T-helper 2 cell (primary cell): ENCODE data around the gene TMEM106B.
"Not testable (repeated sequence)": the region's sequence is repeated elsewhere in the genome, so short reads cannot be mapped to it uniquely, and the experiment has no call there.

Experiments
- DNase-seq, 5 experiments: peaks; one replicate each; pipeline versions ENCODE4 v3.0.0 to v3.0.0-alpha.2; 2012 to 2022
- total RNA-seq, 2 donors: gene quantifications; one replicate each; lab custom pipeline; 2026; lab: John Stamatoyannopoulos, UW

Gene TMEM106B
- total RNA-seq = 34.6 to 76.0 reads per million in 2 donors

DNA sequence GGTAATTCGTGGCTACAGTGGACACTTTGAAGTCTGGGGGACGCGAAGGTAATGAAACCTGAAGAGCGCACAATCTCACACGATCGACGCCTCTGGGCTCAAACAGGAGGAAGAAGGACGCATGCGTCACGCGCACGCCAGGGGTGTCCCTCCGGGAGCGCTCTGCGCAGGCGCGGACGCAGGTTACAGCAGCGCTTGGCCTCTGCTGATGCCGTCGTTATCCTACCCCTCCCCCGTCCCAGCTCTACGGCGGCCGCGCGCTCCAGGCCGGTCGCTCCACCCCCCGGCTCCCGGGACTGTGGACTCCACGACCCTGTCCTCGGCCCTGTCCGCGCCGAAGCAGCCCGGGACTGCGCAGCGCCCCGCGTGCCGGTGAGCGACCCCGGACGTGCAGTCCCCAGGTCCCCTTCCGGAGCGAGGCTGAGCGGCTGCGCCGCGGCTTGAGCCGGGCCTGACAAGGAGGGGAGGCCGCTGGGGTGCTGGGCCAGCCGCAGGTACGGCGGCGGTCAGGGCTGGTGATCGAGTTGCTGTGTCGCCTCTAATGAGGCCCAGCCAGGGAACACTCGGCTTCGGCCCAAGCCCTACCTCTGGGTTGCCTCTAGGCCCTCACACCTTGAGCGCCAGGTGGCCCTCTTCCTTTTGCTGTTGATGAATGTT, at the start of gene TMEM106B:
TSS of gene TMEM106B (plus strand) at position 241 of the 657 bp plus-strand sequence. CDS start 3,517 bp downstream, outside the sequence.
- DNase-seq = peak; percentile 95 to 99 (median 98)

DNA sequence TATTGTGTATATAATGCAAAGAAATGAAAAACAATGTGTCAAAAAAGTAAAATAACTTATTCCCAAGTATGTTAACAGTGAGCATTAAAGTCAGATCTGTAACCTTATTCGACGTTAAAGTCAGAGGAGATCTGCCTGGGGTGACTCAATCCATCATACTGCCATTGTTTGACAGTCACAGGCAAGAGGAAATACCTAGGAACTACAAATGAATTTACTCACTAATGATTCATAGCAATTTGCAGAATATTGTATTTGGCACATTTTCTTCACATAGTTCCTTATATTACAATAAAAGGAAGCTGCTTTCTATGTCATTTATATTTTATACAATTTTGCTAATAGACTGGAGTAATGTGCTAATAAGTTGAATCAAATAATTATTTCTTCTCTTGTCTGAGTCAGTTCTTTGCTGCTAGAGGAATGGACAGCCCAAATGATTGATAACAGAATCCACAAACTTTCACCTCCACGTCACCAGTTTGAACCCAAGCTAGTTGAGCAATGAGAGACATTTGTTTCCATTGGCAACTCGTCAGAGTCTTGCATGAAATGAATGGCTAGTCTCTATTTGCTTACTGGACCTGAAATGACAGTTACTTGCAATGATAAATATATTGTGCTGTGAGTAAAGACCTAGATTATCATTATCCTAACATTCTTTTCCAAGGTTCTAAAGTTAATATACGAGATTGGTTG, 48.5 kb upstream of the TMEM106B start:
- no peak for DNase-seq

DNA sequence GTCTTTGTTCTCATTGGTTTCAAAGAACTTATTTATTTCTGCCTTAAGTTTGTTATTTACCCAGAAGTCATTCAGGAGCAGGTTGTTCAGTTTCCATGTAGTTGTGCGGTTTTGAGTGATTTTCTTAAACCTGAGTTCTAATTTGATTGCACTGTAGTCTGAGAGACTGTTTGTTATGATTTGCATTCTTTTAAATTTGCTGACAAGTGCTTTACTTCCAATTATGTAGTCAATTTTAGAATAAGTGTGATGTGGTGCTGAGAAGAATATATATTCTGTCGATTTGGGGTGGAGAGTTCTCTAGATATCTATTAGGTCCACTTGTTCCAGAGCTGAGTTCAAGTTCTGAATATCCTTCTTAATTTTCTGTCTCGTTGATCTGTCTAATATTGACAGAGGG, 43.0 kb upstream of the TMEM106B start:
- not testable (repeated sequence) for DNase-seq

DNA sequence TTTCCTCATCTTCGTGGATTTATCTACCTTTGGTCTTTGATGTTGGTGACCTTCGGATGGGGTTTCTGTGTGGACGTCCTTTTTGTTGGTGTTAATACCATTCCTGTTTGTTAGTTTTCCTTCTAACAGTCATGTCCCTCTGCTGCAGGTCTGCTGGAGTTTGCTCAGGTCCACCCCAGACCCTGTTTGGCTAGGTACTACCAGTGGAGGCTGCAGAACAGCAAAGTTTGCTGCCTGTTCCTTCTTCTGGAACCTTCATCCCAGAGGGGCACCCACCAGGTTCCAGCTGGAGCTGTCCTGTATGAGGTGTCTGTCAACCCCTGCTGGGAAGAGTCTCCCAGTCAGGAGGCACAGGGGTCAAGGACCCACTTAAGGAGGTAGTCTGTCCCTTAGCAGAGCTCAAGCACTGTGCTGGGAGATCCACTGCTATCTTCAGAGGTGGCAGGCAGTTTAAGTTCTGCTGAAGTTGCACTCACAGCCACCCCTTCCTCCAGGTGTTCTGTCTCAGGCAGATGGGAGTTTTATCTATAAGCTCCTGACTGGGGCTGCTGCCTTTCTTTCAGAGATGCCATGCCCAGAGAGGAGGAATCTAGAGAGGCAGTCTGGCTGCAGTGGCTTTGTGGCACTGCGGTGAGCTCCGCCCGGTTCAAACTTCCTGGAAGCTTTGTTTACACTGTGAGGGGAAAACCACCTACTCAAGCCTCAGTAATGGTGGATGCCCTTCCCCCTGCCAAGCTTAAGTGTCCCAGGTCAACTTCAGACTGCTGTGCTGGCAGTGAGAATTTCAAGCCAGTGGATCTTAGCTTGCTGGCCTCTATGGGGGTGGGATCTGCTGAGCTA, 40.9 kb upstream of the TMEM106B start:
- DNase-seq = peak in 3 of 5 experiments; percentile 2 to 83 (median 38)

DNA sequence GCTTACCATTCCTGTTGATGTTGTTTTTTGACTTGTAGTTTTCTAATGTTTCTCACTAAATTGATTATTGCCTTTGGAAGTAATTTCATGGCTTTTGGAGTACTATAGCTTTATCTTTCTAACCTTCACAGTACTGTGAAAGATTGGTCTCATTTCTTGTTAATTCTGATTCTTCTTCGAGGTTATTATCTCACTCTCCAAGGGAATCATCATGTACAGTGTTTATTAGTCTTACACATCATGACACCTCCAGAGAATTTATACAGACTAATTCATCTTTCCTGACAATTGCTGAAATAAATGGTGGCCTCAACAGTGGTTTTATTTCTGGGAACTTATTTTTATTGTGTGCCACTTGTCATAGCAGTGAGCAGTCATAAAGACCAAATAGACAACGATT, 37.4 kb upstream of the TMEM106B start:
- no peak for DNase-seq

GRCh38 chr7:12174931-12175330, 36.2 kb upstream of the TMEM106B start:
- DNase-seq = no peak

GRCh38 chr7:12178317-12178716, 32.8 kb upstream of the TMEM106B start:
- DNase-seq = no peak

DNA sequence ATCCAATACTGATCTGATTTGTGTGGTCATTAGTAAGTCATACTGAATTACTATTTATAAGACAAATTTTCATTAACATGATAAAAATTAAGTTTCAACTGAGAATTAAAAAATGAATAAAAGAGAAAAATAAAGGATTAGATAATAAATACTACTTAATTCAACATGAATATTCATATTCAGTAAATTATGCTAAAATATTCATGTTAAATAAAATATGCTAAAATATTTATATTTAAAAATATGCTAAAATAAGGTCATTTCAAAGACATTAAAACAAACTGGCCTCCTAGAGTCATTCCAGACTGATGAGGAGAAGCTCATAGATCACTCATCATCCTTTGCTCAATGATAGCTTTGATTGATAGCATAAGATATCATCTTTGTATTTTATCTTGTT, 16.7 kb upstream of the TMEM106B start:
- no peak for DNase-seq

DNA sequence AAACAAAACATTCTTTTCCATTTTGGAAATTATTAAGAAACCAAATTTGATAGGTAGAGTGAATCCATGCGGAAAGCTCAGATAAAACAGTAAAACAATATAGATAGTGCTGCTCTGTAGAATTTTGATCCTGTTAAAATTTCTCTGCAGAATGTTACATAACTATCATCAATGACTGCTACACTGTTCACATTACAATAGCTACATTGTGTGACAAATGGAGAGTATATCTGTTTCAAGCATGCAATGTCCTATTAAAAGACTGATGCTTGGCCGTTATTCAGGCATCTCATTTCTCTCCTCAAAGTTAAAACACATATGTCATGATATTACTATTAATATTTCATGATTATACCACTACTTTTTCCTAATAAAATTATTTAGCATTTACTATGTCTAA, 14.7 kb upstream of the TMEM106B start:
- DNase-seq = no peak

- no peak for DNase-seq
Measured at GRCh38 chr7:12199363-12199762, 11.7 kb upstream of the TMEM106B start.

- peak in 1 of 5 experiments; percentile 11 for DNase-seq
Measured at GRCh38 chr7:12207046-12207445, 4.0 kb upstream of the TMEM106B start.

DNA sequence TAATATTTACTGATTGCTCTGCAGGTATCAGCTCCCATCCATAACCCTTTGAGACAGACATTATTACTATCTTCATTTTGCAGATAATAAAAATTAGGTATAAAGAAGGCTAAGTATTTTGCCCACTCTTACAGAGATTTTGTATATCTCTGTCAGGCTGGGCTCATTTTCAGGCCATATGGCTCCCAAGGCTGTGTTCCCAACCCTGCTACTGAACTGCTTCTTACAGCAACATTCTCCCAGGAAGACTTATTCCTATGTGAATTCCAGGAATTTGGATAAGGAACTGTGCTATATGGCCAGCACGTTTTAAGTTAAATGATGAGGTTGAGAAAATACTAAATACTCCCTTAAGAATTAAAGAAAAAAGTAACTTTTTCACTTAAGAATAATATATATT, 1.9 kb upstream of the TMEM106B start:
- no peak for DNase-seq

- DNase-seq = peak in 1 of 5 experiments; percentile 21
Measured at GRCh38 chr7:12210179-12211053, 678 bp upstream of the TMEM106B start.

DNA sequence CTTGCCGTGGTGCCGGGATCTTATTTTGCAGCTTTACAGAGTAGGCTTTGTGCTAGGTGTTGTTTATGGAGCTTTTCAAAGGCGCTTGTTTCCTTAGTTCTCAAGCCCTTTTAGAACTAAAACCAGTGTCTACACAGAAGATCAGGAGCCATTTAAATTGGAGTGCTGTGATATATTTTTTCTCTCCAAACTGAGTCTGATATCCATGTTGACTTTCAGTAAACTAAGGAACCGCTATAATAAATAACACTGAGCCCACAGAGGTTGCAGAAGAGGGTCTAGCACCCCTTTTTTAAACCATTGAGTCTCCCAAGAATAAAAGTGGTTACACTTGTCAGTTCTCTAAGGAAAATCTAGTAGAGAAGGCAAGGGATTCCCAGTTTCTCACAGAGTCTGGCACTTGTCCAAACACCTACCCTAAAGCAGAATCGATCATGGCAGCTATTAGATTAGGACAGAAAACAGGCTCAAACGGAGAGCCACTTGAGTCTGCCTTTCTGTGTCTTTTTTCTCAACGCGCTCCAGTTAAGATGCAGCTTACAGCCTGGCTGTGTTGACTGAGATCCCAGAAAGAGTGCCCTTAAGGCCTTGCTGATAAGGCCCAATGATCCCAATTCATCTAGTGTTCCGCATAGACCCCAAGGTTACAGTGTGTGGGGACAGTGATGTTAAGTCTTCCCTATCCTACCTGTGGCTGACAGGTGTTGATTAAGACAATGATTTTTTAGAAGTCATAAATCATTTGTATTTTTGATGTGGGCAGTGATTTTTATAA, 804 bp downstream of the TMEM106B start:
- peak in 2 of 5 experiments; percentile 8 to 13 for DNase-seq

DNA sequence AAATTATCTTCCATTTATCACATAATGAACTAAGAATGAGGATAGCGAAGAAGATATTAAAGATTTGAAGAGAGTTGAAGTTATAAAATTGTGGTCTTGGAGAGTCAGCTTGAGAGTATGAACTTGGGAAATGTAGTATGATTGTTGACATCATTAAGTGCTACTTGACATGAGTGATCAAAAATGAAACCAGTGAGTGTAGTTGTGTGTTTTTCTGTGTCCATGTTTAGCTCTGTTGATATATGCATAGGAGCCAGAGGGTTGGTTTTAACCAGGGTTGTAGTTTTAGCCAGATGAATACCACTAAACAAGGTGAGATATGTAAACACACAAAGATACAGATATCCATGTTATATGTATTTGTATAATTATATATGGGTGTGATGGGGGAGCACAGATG, 6.2 kb downstream of the TMEM106B start:
- peak in 1 of 5 experiments; percentile 37 for DNase-seq

- DNase-seq = no peak
Measured at GRCh38 chr7:12220389-12221046, 9.4 kb downstream of the TMEM106B start.

DNA sequence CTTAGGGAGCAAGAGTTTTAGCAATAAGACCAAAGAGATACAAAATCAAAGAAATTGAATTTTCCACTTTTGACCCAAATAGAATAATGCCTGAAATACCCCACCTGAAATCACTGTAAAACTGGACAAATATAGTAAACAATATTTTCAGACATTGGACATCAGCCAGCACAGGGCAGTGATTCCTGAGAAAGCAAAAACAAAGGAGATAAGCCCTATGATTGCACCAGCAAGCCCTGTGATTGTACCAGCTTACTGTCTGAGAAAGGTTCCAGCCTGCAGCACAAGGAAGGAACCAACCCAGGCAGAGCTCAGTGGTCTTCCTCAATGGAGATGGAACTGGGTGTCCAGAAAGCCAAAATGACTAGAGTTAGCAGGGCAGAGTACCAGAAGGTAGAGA, 10.3 kb downstream of the TMEM106B start:
- no peak for DNase-seq

DNA sequence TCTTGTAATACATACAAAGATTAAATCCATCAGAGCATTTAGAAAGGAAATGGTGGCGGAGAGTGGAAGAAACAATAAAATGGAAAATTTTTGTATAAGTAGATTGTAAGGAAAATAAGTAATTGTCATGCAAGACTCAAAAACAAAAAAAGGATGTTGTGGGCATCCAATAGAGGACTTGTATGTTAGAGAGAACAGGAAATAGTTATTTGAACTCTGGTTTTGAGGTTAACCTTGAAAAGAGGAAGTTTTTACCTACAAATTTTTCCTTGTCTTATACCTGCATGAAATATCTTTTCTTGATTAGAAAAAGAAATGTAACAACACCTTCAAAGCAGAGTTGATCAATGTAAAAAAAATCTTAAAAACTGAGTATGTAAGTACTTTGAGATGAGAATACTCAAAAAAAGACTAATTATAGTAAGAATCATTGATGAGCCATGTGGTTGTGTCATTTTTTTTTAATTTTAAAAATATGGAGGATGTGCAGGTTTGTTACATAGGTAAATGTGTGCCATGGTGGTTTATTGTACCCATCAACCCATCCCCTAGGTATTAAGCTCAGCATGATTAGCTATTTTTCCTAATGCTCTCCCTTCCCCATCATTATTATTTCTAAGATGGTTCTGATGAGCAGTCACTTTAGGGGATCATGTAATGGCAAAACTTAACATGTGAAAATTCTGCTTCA, 11.9 kb downstream of the TMEM106B start:
- DNase-seq = peak in 2 of 5 experiments; percentile 22 to 58

GRCh38 chr7:12225017-12225416, 13.9 kb downstream of the TMEM106B start:
- not testable (repeated sequence) for DNase-seq

DNA sequence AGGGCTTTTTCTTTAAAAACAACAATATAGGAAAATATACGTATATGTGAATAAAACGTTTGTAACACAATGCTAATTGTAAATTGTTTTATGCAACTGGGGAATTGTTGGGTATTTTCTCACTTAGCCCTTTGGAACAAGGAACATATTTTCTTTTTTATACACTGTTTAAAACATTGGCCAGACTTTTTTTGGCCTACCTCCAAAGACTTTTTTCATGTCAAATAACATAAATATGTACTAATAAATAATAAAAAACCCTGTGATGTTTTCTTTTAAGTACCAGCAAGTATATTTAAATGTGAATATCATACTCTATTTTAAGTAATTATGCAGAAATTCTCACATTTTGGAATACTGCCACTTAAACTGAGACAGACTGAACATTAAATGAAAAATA, 15.7 kb downstream of the TMEM106B start:
- DNase-seq = no peak
